ENCODE data around the gene RPUSD3.
"Not testable (repeated sequence)": the region's sequence is repeated elsewhere in the genome, so short reads cannot be mapped to it uniquely, and the experiment has no call there.

RPUSD3 gene, protein sequence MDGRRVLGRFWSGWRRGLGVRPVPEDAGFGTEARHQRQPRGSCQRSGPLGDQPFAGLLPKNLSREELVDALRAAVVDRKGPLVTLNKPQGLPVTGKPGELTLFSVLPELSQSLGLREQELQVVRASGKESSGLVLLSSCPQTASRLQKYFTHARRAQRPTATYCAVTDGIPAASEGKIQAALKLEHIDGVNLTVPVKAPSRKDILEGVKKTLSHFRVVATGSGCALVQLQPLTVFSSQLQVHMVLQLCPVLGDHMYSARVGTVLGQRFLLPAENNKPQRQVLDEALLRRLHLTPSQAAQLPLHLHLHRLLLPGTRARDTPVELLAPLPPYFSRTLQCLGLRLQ

DNA sequence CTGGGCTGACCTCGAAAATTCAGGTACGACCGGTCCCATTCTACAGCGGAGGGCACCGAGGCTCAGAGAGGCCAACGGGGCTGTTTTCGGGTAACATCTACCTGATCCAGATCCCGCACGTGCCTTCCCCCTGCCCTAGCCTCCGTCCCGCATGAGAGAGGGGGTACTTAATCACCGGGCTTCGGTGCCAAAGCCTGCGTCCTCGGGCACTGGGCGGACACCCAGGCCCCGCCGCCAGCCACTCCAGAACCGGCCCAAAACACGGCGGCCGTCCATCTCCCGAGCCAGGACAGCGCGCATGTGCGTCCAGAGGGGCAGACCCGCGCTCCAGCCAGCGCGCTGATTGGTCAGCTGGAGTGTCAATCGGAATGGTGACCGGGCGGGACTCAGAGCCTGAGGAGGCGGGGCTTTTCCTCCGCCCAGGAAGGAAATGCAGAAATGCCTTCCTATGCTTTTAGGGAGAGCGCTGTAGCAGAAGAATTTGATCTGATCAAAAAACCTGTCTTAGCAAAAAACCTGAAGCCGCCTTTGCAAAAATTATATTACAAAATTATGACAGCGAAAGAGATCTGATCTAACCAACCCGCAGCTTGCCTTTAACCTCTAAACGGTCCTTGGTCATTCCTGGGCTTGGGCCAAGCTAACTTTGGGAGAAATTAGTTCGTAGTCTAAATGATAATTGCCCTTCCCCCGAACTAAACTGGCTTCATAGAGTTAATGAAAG lies at the start of gene RPUSD3:
Gene RPUSD3, minus strand, starts transcription at position 294 of the 724 bp plus-strand sequence. Its CDS starts 18 bp downstream, at position 276.
- peak within 1 kb of the TSS; percentile 69 for H3K27ac ChIP-seq
- DNase-seq (ENCODE audit: low read depth, low spot score), result peak; percentile 68

DNA sequence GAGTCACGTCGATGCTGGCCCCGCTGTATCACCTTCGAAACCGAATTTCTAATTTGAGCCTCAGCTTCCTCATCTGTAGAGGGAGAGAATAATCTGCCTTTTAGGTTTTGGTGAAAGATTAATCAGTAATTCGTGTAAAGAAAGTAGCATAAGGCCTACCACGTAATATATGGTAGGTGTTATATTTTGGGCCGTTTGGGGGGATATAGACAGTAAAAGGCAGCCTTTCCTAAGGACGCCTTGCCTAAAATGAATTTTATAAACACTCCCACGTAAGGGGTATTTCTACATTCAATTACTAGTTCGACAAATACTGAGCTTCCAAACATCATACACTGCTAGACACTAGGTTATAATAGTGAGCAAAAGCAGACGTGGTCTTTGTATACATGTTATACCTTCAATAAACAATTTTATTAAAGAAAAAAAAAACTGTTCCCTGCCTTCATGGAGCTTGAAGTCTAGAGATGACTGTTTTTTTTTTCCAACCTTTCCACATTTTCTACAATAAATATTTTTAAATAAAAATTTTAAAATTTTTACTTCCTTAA lies 47.3 kb upstream of the RPUSD3 start:
- no peak for DNase-seq (ENCODE audit: low read depth, low spot score)
- peak overlapping the region; percentile 70 for H3K27ac ChIP-seq

DNA sequence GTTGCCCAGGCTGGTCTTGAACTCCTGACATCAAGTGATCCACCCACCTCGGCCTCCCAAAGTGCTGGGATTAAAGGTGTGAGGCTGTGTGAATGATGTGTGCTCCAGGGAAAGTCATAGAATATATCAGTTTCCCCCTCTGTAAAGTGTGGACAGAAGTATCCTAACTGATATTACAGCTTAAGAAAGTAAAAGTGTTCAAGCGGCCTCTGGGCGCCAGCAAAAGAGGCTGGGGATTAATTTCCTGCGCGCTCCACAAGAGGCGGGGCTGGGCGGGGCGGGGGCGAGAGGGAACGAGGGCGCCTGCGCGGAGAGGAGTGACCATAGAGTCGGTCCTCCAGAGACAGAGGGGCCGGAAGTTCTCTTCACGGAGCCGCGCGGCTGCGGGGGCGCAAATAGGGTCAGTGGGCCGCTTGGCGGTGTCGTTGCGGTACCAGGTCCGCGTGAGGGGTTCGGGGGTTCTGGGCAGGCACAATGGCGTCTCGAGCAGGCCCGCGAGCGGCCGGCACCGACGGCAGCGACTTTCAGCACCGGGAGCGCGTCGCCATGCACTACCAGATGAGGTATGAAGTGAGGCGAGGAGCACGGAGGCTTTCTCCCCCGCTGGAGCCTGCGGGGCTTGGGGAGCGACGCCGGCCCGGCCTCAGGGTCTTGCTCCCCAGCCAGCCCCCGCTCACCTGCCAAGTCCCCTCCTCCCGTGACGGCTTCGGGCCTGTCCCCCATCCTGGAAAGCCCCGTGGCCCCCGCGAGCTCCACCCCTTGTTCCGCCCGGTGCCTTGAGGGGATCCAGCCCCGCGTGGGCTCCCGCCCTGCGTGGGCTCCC lies 46.7 kb upstream of the RPUSD3 start, which contains the start of gene JAGN1:
Gene JAGN1, plus strand, starts transcription at position 362 of the 823 bp plus-strand sequence. Its CDS starts 113 bp downstream, at position 475.
- peak; percentile 41 for DNase-seq (ENCODE audit: low read depth, low spot score)

DNA sequence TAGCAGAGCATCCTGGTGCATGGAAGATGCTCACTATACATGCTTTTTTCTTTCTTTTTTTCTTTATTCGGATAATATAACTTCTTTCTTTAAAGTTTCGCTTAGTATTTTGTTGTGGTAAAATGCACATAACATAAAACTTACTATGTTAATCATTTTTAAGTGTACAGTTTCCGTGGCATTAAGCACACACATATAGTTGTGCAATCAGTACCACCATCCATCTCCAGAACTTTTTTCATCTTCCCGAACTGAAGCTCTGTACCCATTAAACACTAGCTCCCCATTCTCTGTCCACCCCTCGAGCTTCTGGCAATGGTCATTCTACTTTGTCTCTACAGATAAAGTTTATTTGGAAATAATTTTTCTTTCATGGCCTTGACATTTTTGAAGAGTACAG lies 45.6 kb upstream of the RPUSD3 start:
- DNase-seq (ENCODE audit: low read depth, low spot score), result no peak
- H3K27ac ChIP-seq, result no peak overlapping the region

More for the DNA sequence above, 46.7 kb upstream of the RPUSD3 start, which contains the start of gene JAGN1:
- H3K27ac ChIP-seq, result peak within 1 kb of the TSS; percentile 70

DNA sequence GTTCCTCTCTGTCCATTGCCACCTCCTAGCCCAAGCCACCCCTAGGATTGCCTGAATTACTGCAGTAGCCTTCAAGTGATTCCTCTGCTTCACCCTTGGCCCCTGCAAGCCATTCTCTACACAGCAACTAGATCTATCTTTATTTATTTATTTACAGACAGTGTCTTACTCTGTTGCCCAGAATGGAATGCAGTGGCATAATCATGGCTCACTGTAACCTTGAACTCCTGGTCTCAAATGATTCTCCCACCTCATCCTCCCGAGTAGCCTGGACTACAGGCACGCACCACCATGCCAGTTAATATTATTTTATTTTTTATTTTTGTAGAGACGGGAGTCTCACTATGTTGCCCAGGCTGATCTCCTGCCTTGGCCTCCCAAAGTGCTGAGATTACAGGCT lies 44.7 kb upstream of the RPUSD3 start:
- H3K27ac ChIP-seq, result no peak overlapping the region
- DNase-seq (ENCODE audit: low read depth, low spot score), result no peak

DNA sequence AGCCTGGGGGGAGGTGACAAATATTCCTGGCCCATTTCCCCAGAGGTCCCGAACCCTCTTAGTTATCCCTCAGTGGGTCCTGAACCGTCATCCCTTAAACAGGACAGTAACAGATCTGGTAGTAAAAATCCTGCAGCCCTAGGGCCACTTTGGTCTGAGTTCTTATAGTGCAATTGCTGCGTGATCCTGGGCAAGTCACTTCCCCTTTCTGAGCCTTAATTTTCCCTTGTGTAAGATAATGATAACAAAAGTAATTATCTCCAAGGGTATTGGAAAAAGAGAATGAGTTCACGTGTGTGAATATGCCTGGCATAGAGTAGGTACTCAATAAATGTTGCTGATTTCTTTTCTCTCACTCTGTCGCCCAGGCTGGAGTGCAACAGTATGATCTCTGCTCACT lies 43.7 kb upstream of the RPUSD3 start:
- H3K27ac ChIP-seq, result no peak overlapping the region
- no peak for DNase-seq (ENCODE audit: low read depth, low spot score)

DNA sequence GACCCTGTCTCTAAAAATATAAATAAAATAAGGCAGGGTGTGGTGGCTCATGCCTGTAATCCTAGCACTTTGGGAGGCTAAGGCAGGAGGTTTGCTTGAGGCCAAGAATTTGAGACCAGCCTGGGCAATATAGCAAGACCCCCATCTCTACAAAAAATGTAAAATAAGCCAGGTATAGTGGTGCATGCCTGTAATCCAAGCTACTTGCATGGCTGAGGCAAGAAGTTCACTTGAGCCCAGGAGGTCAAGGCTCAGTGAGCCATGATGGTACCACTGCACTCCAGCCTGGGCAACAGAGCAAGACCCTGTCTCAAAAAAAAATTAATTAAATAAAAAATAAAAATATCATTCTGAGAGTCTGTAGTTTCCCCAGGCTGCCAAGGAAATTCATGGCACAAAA lies 42.5 kb upstream of the RPUSD3 start:
- DNase-seq (ENCODE audit: low read depth, low spot score), result no peak
- no peak overlapping the region for H3K27ac ChIP-seq

DNA sequence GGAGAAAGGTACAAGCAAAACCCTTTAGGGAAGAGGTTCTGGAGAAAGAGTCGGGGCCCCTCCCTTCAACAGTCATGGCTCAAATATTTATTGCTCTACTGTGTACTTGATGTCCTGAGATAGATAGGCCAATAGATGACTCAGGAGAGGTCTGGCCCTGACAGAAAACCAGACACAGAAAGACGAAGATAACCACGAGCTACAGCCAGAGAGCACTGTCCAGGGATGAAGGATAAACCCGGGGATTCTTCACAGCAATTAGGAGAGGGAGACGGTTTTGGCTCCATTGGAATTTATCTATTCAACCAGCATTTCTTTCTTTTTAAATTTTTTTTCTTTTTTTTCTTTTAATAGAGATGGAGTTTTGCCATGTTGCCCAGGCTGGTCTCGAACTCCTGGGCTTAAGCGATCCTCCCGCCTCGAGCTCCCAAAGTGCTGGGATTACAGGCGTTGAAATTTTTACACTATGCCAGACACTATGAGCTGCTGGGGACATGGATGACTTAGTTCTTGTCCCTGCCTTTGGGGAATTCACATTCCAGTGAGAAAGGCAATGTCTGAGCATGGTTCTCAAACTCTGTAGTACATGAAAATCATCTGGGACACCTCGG lies 40.9 kb upstream of the RPUSD3 start:
- H3K27ac ChIP-seq, result peak overlapping the region; percentile 94
- DNase-seq (ENCODE audit: low read depth, low spot score), result peak; percentile 61

DNA sequence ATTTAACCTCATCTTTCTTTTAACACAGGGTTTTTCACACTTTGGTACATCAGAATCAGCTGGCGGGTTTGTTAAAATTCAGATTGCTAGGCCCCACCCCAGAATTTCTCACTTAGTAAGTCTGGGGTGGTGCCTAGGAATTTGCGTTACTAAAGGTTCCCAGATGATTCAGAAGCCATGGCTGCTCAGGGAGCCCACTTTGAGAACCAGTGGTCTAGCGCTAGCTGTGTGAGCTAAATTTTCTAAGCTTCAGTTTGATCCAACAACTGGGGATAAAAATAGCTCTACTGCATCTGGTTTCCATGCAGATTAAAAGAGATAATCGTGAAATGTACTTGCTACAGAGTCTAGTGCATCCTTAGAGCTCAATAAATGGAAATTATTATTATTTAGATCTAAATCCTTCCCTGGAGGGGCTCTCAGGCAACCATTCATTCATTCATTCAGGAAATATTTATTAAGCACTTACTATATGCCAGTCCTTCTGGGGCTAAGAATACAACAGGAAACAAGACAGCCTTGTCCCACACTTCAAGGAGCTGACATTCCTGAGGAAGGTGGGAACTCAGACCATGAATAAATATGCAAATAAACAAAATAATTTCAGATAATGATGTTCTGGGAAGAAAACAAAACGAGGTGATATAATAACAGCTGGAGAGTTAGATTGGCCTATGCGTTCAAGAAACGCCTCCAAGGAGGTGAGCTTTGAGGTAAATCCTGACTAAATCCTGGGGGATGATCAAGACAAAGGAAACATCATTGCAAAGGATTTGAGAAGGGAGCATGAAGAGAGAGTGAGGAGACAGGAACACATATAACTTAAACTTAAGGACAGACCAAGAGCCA lies 40.1 kb upstream of the RPUSD3 start:
- no peak for DNase-seq (ENCODE audit: low read depth, low spot score)
- H3K27ac ChIP-seq, result peak overlapping the region; percentile 94

DNA sequence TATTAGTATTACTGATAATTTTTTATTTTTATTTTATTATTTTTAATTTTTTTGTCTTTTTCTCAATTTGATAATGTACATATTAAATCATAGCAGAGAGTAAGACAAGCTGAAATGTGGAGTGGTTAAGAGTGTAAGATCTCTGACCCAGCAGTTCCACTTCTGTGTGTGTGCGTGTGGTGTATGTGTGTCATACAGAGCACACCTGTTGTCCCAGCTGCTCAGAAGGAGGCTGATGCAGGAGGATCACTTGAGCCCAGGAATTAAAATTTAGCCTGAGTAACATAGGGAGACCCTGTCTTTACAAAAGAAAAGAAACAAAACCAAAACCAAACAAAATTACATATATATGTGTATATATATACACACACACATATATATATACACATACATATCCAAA lies 37.6 kb upstream of the RPUSD3 start:
- no peak for DNase-seq (ENCODE audit: low read depth, low spot score)
- H3K27ac ChIP-seq, result no peak overlapping the region

DNA sequence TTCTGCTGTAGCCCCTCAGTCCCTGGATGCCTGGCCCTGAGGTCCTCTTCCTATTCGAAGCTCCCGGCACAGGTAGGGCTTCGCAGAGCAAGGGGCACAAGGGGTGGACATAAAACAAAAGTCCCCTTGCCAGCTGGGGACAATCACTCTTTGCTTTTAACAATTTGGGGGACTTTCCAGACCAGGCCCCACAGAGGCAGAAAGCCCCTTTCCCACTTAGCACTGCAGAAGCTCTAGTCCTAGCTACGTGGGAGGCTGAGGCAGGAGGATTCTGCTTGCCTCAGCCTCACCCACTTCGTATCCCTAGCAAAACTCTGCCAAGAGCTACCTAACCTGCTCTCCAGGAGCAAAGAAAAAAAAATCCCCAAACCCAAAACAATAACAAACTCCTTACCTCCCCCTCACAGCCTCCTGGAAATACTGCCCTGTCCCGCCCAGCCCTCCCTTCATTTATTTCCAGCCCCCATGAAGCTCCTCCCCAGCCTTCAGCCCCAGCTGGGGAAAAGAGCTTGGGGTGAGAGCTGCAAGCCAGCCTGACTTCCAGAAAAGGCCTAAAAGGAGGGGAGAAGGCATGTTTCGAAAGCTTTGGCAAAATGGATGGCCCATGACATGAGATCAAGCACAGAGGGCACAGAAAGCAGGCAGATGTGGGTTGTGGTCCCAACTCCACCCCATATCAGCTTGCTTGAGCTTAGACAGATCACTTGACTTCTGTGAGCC lies 36.2 kb upstream of the RPUSD3 start, which contains the start of gene CIDEC:
Gene CIDEC, minus strand, starts transcription at position 424 of the 720 bp plus-strand sequence. CDS start 1,767 bp downstream, outside the sequence.
- DNase-seq (ENCODE audit: low read depth, low spot score), result no peak
- H3K27ac ChIP-seq, result no peak within 1 kb of the TSS

DNA sequence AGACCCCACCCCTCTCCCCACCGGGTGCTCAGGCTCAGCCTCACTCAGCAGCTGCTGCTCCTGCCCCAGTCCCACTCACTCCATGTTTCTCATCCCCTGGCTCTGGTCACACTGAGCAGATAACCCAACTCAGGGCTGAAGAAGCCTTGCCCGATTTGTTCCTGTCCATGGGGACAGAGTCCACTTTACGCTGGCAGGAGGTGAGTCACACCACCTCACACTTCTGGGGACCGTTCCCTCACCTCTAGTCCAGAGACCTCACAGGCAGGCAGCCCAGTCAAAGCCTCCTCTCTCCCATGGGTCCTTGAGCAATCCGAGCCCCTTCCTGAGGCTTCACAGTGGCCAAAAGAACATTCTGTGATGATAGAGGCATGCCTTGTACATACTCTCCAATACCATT lies 34.9 kb upstream of the RPUSD3 start:
- H3K27ac ChIP-seq, result no peak overlapping the region
- no peak for DNase-seq (ENCODE audit: low read depth, low spot score)

DNA sequence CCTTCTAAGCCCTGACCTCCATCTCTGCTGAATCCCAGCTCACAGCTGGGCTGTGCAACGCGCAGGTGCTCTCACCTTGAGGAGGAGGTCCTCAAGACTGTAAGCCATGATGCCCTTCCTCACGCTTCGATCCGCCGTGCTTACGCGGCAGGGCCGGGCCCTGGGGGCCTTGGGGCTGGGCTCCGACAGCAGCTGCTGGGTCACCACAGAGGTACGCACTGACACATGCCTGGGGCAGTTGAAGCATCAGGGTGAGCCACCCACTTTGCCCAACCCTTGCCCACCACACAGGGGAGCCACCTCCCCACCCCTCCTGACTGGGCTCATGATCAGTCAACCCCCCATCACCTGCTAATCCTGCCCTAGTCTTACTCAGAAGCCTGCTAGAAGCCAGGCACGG lies 33.2 kb upstream of the RPUSD3 start:
- no peak for DNase-seq (ENCODE audit: low read depth, low spot score)
- H3K27ac ChIP-seq, result no peak overlapping the region

DNA sequence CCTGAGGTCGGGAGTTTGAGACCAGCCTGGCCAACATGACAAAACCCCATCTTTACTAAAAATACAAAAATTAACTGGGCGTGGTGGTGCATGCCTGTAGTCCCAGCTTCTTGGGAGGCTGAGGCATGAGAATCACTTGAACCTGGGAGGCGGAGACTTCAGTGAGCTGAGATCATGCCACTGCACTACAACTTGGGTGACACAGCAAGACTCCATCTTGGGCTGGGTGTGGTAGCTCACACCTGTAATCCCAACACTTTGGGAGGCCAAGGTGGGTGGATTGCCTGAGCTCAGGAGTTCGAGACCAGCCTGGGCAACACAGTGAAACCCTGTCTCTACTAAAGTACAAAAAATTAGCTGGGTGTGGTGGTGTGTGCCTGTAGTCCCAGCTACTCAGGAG lies 32.4 kb upstream of the RPUSD3 start:
- H3K27ac ChIP-seq; DNase-seq (ENCODE audit: low read depth, low spot score): not testable (repeated sequence)

DNA sequence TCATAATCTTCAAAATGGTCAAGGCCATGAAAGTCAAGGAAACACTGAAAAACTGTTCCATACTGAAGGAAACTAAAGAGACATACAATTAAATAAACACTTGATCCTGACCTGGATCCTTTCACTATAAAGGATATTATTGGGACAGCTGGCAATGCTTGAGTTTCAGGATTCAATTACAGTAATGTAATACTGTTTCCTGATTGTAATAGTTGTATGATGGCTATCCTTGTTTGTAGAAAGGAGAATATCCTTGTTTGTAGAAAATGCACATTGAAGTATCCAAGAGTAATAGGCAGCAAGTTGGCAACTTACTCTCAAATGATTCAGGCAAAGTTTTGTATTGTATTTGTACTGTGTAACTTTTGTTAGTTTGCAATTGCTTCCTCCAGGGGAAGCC lies 31.6 kb upstream of the RPUSD3 start:
- no peak overlapping the region for H3K27ac ChIP-seq
- DNase-seq (ENCODE audit: low read depth, low spot score), result no peak

DNA sequence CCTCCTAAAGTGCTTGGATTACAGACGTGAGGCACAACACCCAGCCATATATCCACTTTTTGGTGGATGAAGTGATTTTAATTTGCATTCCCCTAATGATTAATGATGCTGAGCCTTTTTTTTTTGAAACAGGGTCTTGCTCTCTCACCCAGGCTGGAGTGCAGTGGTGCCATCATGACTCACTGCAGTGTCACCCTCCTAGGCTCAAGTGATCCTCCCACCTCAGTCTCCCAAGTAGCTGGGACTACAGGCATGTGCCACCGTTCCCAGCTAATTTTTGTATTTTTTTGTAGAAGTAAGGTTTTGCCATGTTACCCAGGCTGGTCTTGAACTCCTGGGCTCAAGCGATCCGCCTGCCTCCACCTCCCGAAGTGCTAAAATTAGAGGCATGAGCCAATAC lies 28.3 kb upstream of the RPUSD3 start:
- DNase-seq (ENCODE audit: low read depth, low spot score); H3K27ac ChIP-seq: not testable (repeated sequence)

DNA sequence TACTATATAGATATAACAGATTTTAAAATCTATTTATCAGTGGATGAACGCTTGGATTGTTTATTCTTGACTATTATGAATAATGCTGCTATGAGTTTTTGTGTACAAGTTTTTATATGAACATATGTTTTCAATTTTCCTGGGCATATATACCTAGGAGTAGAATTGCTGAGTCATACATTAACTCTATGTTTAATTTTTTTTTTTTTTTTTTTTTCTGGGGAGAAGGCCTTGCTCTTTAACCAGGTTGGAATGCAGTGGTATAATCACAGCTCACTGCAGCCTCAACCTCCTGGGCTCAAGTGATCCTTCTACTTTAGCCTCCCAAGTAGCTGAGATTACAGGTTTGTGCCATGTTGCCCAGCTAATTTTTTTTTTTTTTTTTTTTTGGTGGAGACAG lies 27.2 kb upstream of the RPUSD3 start:
- peak overlapping the region; percentile 26 for H3K27ac ChIP-seq
- DNase-seq (ENCODE audit: low read depth, low spot score), result no peak

DNA sequence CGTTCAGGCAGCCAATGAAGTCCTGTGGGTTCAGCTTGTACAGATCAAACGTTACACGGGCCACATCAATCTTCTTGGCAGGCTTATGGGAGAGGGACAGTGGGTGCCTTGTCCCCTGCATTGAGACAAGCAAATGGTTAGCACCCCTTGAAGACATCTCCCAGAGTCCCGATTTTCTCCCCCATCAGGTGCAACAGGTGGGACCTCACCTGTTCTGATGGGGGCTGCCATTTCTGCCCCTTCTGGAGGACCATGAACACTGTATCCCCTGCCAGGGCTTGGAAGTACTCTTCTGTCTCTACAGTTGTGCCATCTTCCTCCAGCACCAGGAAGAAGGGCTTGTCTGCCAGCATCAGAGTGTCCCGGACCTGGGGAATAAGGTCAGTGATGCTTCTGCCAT lies 26.1 kb upstream of the RPUSD3 start:
- H3K27ac ChIP-seq, result no peak overlapping the region
- DNase-seq (ENCODE audit: low read depth, low spot score), result no peak

All from epithelial cell of prostate (primary cell).